ENCODE results near the gene TH.
A peak's percentile ranks its signal among the peaks of the same experiment; 100 is the strongest.

The TH gene

DNA sequence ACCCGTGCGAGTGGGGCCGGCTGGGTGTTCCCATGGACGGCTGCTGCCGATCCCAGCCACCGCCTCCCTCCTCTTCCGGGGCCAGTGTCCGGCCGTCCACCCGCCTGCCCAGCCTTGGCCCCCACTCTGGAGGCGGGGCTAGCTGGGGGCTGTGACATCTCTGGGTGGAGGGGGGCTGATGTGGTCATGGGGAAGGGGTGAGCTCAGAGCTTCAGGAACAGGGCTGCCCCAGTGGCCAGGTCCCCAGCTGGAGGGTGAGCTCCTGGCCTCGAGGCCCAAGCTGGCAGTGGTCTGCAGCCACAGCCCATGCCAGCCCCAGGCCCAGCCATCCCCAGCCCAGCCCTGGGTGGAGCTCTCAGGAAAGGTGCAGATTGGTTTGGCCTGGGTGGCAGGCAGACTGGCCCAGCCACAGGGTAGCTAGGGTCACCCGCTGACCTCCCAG lies 13.3 kb downstream of the TH start:
- no peak for DNase-seq

DNA sequence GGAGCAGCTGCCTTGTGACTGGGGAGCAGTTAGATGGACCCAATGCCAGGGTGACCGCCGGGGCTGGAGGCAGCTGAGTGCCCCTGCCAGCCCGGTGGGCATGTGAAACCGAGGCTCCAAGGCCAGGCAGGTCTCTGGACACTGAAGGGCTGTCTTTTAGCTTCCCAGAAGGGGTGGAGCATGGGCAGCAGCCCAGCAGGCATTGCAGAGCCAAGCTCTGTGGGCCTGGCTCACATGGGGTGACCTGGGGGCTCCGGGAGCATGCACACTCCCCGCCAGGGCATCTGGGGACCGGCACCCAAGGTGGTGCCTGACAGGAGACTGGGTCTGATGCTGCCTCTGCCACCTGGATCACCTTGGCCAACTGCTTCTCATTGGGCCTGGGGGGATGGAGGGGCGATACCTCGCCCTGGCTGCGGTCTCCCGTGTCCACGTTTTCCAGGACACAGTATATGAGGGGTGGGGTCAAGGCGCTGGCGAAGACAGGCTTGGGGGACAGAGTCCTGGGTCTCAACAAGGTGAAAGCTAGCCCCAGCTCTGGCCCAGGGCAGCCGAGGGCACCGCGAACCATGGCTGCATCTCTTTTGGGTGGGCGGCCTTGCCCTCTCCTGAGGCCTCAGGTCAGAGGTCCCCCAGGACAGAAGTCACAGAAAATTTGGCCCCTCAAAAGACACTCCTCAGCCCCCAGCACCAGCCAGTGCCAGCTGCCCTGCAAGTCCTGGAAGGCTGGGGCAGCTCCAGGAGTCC lies 14.1 kb downstream of the TH start:
- no peak for DNase-seq

DNA sequence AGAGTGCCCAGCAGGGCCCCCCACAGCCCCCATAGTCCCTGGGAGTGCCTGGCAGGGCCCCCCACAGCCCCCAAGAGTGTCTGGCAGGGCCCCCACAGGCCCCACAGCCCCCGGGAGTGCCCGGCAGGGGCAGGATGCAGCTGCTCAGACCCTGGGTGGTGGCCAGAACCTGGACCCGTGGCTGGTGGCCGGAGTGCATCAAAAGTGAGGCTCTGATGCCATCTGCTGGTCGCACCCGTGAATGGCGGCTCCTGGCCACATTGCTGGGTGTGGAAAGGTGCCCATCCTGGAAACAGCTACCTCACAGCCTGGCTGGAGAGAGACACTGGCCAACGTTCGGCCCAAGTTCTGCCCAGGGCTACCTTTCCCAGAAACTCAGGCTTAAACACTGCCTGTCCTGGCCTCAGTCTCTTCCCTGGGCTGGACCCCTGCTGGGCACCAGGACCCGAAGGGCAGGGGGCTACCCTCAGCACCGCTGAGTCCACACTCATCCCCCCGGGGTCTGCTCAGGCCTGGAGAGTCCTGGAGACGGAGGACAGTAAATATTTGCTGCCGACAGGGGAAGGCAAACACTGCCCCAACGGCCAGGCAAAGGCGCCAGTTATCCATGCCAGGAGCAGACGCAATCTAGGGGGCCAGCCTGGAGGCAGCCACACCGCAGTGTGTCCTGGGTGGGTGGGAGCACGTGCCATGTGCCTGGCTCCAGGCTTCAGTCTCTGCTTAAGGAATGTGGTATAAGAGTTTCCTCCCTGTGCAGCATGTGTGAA lies 15.0 kb downstream of the TH start:
- DNase-seq = peak; percentile 57 to 60

DNA sequence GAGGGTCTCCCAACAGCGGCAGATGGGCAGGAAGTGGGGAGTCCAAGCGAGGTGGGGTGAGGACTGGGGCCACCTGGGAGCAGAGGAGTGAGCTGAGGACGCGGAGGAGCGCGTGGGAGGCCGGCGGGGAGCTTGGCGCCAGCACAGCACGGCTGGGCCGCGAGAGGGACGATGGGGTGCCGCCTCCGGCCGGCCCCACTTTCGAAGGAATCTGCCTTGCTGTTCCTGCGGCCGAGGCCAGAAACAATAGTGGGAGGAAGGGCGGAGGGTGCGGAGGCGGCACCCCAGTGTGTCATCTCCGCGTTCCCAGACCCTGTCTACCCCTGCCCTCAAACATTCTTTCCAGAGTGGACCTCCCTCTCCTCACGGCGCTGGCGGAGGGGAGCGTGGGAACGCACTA lies 16.1 kb downstream of the TH start:
- no peak for DNase-seq

DNA sequence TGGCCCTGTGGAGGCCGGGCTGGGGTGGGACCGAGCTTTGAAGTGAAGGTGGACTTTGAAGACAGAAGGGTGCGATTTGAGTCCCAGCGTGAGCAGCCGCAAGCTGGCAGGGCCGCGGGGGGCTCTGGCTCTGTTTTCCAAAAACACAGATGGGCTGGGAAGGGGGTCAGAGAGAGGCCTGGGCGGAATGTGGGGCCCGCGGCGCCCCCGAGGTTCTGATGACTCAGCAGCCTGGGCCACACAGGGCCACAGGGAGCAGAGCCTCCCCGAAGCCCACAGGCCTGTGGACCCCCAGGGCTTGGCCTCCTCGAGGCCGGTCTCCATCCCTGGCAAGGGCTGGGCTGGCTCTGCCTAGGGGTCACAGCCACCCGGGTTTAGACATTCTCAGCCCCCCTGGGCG lies 16.7 kb downstream of the TH start:
- no peak for DNase-seq

DNA sequence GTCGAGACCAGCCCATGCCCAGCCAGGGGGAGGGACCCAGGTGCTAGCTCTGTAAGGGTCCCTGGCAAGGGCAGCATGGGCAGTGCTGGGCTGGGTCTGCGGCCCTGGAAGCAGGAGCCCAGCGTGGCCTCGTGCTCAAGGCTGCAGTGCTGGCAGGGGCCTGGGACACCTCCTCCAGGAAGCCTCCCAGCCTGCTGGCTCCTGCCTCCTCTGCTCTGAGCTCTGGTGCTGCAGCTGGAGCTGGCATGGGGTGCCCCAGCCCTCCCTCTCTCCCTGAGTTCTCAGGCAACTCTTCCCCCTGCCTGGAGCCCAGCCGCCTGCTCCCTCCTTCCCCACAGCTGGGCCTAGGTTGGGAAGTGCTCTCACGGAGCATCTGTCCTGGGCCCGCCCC lies 17.4 kb downstream of the TH start:
- no peak for DNase-seq

DNA sequence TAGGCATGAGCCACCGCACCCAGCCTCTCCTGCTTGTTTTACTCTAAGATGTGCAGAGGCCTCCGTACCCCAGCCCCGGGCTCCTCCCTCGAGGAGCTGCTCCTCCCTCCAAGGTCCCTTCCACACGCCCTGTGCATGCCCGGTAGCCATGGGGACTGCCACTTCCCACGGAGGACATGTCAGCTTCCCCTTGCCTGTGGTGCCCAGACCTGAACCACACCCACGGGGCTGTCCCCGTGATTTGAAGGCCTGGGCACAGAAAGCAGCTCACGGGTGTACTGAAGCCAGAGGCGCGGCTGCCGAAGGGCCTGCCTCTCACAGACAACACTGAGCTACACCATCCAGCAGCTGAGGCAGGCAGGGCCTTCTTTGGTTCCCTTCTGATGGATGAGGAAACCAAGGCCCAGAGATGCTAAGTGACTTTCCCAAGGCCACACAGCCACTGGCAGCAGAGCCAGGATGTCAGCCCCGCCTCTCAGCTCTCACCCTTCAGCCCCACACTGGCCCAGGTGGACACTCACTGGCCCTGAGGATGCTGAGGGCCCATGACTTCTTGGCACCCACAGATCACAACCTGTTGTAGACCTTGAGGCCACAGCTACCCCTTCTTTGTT lies 17.9 kb downstream of the TH start:
- no peak for DNase-seq

DNA sequence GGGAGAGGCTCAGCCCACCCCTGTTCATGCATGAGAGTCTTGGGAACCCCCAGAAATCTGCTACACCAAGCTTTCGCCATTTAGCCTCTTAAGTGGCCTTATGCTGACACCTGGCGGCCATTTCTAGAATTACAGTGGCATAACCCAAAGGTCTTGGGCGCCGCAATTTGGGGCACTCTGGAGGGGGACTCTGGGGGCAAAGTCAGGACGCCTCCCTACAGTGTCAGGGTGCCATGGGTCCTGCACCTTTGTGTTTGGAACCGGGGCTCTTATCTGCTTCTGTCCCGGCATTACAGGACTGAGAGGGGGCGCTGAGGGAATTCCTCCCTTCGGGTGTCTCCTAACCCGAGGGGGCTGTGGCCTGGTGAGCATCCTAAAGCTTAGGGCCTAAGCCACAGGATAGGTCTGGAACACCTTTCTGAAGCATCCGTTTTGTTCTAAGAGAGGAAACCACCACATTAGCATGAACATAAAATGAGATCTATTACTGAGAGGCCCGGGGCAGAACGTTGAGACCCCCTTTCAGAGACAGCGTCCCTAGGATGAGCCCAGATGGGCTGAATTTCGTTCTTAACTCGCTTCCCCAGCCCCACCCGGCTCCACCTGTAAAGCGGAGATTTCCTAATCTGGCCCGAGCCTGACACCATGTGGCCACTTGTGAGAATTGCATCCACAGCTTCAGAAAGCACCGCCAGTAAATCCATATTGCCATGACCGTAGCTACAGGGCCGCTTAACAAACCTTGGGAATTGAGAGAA lies 19.9 kb downstream of the TH start:
- peak; percentile 31 to 78 for DNase-seq

DNA sequence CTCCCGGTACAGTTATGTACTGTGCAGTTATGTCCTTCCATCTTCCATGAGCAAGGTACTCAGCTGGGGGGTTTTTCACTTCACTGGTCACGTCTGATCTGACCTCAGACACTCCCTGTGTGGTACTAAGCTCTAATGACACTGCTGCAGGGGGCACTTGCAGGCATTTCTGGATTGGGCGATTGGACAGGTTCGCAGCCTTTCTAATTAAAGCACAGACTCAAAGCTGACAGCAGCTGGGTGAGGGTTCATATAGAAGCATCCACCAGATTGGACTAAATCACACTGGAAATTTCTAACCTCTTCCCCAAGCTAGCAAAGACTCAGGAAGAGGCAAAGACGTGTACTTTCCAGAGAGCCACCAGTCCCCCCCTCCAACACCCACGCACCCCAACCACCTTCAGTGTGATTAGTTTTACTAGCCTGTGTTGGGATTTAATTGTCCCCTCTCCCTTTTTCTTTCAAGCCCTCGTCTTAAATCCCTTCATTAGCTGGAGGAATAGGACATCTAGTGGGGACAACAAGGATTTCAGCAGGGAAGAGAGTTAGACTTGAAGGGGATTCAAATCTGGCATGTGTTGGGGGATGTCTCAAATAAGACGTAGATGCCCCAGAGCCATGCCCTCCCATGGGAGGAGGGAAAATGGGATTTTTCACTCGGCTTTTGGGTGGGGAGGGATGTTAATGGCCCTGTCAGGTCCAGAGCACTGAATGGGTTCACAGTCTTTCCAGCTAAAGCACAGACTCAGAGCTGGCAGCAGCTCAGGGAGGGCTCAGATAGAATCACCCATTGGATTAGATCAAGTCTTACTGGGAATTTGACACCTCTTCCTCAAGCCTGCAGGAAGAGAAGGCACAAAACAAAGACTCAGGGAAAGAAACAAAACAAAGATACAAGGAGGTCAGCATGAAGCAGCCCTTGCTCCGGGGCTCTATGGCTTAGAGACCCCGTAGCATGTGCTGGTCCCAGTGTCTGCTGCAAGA lies 21.5 kb downstream of the TH start:
- no peak for DNase-seq

DNA sequence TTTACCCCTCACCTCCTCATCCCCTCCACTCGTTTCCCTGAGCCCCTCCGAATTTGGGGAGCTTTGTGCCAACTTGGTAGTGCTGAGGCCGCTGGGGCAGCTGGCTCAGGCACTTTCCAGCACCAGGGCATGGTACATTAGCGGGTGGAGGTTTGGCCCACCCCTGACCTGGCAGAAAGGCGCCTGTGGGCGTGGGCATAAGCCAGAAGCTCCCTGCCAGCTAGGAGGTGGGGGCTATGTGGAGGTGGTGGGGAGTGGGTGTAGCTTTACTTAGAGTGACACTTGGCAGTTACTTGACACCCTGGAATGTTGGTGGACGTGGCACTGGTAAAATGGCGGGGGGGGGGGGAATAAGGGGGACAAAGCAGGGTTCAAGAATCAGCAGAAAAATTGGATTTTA lies 22.2 kb downstream of the TH start:
- no peak for DNase-seq

DNA sequence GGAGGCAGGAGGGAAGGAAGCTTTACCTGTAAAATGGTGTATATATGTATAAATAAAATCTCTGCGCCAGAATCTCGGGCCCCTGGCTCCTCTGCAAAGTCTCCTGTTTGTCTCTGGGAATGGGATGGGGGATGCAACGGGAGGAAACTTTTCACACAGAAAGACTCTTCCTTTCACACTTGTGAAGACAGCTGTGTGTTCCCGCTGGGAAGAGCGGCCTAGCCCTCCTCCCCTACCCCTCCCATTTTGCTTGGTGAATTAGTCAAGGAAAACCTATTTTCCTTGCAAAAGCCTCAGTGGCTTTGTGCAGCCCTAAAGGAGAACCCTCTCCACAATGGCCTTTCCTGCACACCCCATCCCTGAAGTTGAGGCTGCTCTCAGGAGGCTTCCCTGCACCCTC lies 23.0 kb downstream of the TH start:
- DNase-seq = no peak

DNA sequence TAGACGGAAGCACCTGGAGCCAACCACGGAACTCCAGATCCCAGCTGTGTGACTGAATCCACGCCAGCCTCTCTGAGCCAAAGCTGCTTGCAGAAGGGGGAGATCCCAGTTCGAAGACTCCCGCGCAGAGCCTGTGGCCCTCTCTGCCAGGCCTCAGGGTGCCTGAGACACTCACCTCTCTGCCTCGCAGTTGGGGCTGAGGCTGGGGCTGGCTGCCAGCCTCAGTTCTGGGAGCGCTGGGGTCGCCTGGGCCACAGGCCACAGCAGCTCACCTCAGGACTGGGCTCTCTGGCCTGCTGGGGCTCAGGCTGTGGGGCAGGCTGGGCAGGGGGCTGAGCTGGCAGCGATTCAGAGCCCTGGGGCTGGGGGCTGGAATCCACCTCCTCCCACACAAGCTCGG lies 24.2 kb downstream of the TH start:
- DNase-seq = no peak

DNA sequence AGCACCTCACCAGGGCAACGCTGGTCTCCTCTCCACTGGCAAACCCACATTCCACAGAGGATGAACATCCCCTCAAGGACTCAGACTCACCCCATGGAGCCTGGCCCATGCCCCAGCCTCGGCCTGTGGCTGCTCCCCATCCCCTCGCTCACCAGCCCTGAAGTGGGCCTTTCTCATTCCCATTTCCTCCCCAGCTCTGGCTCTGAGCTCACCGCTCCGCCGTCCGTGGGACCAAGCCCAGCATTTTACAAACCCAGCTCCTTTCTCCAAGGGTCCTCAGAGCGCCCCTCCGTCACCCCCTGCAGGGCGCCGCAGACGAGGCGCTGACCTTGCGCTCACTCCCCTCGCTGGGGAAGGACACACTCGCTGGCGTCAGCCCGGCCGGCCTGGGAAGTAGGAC lies 25.6 kb downstream of the TH start:
- no peak for DNase-seq

DNA sequence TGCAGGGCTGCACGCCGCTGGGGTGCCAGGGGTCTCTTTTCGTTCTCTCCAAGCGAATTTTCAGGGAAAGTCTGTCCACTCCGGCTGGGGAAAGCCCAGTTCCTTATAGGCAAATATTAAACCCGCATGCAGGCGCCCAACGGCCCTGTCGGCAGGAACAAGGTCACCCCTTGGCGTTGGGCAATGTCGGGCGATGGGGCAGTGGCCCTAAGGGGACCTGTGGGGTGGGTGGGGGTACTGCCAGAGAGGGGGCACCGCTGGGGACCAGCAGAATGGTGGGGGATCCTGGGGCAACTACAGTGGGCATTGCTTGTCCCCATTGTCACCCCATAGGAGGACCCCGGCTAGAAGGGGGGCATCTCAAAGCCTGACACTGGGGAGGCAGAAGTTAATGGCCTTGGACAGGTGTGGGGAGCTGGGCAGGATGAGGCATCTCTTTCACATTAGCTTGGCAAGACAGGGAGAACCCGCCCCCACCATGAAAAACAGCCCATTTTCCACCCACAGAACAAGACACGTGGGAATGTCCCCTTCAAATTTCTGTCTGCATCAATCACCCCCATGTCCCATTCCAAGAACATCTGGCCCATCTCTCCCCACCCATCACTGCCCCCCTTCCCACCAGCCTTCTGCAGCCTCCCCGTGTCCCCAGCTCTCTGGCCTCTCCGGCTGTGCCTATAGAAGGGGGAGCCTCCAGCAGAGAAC lies 26.9 kb downstream of the TH start:
- no peak for DNase-seq

DNA sequence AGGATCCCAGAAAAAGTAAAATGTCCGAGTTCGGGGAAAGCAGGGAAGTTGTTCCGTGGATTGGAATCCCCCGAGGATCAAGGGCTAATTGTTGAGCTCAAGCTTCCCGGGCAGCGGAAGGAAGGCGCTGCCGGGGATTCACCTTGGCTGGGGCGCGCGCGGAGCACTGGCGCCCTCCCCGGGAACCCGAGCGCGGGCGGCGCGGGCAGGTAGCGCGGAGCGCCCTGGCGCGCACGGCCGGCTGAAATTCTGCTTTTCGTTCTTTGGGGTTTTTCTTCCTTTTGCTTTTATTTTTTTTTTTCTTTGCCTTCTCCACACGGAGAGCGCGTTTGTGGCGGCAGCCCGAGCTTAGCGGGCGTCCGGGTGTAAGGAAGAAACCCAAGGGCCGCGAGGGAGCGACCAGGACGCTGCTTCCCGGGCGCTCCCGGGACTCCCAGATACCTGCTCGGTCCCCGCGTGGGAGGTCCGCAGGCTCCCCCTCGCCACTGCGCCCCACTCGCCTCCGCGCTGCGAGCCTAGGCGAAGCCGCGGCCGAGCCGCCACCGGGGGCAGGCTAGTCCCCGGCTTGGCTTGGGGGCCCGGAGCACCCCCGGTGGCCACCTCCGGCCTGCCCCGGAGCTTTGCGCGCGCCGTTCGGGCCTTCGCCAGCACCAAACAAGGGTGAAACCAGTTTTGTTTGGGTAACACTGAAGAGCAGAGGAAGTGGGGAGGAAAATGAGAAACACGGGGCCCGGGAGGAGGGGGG lies 27.6 kb downstream of the TH start:
- no peak for DNase-seq

DNA sequence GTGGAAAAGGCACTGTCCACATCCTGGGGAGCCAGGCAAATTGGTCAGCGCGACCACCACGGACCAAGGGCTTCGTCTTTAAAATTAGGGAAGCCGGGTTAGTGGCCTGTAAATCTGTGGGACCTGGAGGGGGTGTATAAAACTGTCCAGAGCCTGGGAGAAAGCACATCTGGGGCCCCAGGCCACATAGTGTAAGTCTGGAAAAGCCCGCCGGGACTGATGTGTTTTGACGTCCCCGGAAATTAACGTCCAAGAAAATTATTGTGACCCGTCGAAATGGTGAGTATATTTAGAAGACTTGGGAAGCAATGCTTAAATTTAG lies 28.2 kb downstream of the TH start:
- no peak for DNase-seq

DNA sequence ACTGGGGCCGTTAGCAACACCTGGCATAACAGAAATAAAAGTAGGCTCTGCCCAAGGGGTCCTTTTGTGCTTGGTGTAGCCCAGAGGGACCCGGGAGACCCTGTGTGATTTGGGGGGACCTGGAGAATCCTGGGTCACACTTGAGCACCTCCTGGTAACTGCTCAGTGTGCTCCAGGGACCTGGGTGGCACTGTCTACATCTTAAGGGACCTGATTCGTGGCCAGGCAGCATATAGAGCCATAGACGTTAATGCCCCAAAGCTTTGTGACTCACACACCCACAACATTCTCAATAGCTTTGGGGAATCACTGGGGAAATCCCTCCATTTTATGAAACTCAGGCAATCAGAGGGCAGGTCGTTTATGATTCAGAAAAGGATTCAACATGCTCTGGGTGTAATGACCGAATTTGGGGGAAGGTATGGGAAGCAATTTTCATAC lies 28.8 kb downstream of the TH start:
- no peak for DNase-seq

DNA sequence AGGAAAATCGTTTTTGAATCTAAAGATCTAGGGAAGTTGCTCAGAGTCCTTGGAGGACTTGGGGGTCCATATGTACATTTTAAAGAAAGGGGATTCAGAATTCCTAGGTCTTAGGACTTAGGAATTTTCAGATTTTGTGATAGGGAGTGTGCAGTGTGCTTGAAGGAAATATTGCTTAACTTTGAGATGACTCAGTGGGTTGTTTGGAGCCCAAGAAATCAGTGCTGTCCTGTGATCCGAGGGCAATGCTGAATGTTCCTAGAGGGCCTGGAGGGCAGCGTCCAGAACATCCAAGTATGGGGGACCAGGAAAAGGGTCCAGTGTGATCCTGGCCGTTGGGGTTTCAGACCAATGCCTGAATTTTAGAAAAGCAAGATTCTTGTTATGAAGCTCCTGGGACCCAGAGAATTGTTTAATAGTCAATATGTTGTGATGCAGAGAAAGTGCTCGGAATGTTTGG lies 29.3 kb downstream of the TH start:
- DNase-seq = no peak

DNA sequence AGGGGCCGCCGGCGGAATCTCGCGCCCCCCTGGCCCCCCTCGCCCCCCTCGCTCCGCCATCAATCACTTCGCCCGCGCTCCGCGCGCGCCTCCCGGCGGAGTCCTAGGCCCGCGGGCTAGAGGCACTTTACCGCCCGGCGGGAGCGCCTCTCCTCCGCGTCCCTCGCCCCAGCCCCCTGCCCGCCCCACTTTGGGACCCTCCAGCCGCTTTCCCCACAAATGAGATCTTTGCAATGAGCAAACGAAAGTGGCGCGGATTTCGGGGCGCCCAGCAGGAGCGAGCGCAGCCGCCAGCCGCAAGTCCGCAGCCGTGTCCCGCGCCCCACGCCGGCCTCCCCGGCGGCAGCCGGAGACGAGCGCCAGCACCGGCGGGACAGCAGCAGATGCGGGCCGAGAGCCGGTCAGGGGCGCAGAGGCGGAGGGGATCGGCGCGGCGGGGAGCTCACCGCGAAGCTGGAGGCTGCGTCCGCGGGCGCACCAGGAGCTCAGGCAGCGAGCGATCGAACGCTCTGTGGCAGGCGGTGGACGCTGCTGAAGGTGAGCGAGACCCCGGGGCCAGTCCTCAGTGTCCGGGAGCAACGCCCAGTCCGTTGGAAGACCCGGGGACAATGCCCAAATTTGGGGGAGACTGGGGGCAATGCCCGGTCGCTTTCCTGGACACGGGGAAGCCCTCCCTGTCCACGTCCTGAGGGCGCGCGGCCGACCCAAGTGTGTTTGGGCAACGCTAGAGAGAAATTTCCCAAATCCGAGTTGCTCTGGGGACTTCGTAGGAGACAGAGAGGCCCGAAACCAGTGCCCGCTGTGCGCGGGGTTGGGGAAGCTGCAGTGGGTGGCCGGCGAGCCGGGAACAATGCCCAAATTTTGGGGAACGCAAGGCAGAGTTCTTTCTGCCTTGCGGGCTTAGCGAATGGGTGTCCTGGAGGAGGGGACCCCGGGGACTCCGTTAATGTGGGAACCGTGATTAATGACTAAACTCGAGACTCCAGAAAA lies 30.9 kb downstream of the TH start:
- no peak for DNase-seq
